ENCODE data around the gene DLEC1.
A peak's percentile ranks its signal among the peaks of the same experiment; 100 is the strongest.
"Not testable (repeated sequence)": the region's sequence is repeated elsewhere in the genome, so short reads cannot be mapped to it uniquely, and the experiment has no call there.

DLEC1 gene

DNA sequence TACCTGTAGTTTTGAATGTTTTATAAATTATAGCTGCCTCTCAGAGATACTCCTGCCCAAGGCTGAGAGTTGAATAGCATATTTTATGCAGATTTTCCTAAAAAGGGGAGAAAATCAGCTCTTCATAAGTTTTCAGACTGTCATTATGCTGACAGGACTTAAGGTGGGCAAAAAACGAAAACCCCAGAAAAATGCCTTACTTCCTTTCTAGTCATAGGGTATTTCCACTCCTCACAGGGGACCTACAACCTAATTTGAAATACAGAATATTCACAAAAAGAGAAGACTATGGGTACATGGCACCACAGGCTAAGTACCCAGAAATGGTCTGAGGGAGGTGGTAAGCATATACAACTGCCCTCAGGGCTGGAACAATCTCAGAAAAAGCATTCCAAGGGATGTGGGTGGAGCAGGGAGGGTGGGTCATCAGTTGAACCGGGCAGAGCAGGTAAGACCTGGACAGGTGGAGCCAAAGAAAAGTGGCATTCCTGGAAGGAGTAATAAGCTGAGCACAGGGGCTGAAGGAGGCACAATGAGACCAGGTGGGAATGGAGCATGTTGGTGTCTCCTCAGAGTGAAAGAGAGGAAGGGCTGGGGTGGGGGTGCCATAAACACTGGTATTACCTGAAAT, 115.7 kb downstream of the DLEC1 start:
- no peak for DNase-seq (ENCODE audit: low spot score)

DNA sequence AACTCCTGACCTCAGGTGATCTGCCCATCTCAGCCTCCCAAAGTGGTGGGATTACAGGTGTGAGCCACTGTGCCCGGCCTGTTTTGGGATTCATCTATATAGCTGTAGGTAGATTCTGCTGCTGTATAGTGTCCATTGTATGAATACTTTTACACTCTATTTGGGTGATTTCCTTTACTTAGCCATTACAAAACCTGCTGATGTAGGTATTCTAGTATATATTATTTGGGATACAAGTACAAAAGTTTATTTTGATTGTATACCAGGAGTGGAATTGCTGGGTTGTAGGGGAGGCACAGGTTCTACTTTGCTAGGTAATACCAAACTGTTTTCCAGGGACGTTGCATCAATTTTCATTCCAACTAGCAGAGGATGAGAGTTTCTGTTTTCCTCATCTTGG, 116.8 kb downstream of the DLEC1 start:
- DNase-seq (ENCODE audit: low spot score), result no peak

DNA sequence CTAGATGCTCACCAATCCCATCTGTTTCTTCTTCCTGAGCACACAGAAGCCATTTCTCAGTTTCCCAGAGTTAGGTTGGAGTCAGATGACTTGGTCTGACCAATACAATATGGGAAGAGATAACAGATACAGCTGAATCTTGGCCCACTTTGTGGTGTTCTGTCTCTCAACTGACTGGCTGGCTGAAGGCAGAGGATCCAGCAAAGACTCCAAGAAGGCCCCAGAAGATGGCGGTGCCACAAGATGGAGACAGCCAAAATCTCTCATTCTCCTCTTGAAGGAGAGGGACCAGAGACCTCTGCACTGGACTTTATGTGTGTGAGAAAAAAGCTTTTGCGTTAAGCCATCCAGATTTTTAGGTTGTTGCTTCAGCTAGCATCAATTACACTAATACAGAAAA, 118.1 kb downstream of the DLEC1 start:
- no peak for DNase-seq (ENCODE audit: low spot score)

DNA sequence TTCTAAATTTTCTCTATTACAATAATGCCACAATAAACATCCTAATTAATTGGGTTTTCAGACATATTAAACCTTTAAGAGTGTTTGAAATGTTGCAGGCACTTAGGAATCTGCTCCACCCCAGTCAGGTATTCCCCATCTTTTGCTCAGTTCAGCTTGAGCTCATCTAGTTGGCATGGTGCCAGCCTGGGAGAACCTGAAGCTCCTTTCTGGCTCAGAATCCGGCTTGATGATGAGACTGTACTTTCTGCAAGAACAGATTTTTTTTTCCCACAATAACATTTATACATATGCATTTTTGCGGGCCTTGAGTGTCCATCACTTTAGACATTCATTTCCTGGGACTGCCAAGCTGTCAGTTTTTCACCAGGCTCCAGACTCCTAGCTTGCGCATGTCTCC, 118.6 kb downstream of the DLEC1 start:
- DNase-seq (ENCODE audit: low spot score), result no peak

DNA sequence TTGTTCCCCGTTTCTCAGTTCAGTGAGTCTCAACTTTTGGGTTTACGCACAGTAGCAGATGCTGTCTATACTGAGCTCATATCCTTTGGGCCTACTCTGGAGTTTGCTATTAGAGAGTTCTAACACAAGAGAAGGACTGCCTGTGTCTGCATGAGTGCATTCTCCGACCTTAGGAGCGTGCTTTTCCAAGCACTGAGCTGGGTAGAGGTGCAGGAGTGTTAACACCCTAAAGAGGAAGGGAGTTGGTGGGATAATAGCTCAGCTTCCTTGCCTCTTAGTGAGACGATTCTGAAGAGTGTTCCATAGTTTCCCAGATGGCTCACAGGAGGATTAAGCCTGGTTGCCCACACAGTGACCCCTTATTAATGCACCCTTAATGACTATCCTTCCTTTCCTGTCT, 119.5 kb downstream of the DLEC1 start:
- DNase-seq (ENCODE audit: low spot score), result no peak

DNA sequence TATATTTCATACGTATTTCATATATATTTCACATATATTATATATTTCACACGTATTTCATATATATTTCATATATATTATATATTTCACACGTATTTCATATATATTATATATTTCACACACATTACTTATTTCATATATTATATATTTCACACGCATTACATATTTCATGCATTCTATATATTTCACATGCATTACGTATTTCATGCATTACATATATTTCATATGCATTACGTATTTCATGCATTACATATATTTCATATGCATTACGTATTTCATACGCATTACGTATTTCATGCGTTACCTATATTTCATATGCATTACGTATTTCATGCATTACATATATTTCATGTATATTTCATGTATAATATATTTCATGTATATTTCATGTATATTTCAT, 121.7 kb downstream of the DLEC1 start:
- not testable (repeated sequence) for DNase-seq (ENCODE audit: low spot score)

DNA sequence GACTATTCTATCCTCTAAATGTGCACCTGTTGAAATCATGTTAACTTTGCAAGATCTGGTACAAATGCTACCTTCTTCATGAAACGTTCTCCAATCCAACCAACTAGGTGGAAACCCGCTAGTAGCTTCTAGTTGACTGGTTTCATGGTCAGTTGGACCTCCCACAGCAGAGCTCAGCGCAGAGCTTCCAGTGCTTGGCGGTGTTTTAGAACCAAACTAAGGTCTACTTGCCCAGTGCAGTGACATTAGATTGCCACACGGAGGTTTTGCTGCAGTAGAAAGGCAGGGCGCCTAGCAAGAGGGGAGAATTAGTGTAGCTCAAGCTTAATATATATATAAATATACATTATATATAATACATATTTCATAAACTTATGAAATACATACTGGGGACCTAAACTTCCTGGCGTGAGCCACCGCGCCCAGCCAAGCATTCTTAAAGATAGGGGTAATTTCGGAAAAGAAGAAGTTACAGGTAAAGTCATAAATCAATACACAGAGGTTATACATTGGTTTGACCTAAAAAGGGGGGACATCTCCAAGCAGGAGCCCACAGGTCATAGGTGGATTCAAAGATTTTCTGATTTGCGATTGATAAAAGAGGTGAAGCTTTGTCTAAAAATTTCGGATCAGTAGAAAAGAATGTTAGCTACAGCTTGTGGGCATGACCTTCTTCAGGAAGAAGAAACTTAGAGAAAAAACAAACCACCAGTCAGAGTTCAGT, 124.3 kb downstream of the DLEC1 start:
- DNase-seq (ENCODE audit: low spot score), result no peak

DNA sequence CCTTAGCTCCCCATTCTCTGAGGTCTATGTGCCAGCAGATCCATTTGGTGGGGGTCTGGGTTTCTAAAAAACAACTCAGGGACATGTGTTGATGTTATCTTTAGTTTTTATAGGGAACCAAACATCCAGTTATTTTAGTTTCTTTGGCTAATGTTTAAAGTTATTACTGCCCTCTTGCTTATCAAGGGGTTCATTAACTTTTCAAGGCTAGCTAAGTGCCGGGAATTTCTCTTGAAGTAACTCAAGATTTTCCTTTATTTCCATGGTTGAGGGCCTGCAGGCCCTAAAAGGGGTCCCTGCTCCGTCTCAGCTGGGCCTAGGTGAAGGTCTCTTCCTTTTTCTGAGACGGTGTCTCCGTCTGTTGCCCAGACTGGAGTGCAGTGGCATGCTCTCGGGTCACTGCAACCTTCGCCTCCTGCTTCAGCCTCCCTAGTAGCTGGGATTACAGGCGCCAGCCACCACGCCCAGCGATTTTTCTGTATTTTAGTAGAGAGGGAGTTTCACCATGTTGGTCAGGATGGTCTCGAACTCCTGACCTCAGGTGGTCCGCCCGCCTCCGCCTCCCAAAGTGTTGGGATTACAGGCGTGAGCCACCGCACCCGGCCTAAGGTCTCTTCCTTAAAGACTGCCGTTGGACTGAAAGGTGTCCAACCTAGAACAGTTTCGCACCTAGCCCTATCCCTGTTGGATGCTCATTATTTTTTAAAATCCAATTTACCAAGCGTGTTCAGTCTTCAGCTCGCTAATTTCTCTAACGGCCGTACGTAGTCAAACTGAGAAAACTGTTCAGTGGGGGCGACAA, 125.0 kb downstream of the DLEC1 start:
- no peak for DNase-seq (ENCODE audit: low spot score)

DNA sequence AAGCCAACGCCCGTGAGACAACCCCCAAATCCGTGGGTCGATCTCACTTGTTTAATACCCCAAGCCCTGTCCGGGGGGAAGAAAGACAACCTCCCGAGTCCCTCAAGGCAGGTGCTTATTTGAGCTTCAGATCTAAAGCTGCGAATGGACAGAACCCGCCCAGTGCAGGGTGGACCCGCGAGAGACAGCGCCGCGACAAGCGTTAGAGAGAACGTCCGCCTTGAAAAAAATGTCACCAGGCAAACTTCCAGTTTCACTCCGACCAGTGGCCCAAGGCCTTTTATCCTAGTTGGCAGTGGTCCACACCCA, 125.6 kb downstream of the DLEC1 start:
- DNase-seq (ENCODE audit: low spot score), result no peak

DNA sequence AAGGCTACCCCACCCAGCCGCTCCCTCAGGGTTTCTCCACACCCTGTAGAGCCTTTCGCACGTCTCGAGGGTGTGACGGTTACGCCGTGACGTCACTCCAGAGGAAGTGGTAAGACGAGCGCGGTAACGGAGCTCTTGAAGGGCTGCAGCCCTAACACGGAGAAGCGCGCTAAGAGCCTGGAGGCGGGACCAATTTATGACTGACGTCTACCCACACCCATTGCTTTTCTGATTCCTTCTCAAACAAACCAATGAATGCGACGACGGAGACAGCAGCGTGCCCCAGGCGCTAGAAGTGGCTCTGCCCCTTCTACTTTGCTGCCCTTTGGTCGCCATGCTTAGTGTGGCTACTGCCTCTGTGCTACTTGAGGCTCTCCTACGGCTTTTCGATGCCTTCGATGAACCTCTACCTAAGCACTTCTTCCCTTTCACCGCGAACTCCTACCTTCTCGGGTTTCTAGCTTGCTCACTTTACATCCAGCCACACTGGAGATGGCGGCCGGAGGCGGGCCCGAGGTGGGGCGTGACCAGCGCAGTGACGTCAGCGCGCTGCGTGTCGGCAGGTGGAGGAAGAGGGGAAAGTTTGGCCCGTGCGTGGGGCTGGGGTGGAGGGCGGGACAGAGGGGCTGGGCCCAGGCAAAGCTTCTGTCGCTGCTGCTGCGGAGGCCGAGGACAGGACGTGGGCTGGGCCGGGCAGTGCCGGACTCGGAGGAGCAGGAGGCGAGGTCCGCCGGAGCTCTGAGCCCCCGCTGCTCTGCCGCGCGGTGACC, 126.1 kb downstream of the DLEC1 start, which contains the start of gene OXSR1:
OXSR1 (plus strand) TSS at position 586 of the 770 bp plus-strand sequence. CDS start 340 bp downstream, outside the sequence.
- DNase-seq (ENCODE audit: low spot score), result peak; percentile 97

DNA sequence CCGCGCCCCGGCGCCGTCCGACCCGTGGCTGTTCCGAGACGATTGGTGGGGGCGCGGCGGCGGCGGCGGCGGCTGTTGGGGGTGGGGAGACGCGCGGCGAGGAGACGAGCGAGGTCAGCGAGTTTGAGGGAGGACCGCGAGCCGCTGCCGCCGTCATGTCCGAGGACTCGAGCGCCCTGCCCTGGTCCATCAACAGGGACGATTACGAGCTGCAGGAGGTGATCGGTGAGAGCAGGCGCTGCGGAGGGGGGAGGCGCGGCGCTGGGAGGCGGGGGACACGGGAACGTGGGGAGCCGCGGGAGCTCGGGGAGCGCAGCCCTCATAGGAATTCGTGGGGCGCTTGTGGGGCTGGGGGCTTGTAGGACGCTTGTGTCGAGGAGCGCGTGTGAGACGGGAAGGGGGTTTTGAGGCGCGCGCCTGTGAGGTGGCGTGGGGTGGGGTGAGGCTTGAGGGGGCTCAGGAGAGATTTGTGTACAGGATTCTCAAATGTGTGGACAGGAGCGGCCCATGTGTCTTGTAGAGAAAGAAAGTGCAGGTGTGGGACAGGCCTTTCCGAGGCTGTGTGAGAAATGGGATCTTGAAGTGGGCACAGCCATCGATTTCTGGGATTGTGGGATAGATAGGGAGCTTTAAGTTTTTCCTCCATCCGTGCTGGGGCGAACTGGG, 126.8 kb downstream of the DLEC1 start:
- DNase-seq (ENCODE audit: low spot score), result peak; percentile 40

DNA sequence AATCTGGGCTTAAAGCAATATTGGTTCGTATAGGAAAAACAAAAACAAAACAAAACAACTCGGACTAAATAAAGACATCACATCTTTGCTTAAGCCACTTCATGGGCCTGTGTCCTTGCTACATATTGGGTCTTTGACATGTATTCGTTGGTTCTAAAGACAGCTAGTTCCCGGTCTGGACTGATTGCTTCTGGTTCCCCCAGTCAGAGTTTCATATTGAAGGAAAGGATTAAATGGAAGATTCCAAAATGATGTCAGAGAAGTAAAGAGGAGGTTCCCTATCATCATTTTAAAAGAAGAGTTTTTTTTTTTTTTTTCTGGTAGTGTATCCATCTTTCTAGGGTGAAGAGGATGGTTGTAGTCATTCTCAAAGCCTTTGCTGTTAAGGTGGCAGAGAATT, 128.6 kb downstream of the DLEC1 start:
- DNase-seq (ENCODE audit: low spot score), result no peak

DNA sequence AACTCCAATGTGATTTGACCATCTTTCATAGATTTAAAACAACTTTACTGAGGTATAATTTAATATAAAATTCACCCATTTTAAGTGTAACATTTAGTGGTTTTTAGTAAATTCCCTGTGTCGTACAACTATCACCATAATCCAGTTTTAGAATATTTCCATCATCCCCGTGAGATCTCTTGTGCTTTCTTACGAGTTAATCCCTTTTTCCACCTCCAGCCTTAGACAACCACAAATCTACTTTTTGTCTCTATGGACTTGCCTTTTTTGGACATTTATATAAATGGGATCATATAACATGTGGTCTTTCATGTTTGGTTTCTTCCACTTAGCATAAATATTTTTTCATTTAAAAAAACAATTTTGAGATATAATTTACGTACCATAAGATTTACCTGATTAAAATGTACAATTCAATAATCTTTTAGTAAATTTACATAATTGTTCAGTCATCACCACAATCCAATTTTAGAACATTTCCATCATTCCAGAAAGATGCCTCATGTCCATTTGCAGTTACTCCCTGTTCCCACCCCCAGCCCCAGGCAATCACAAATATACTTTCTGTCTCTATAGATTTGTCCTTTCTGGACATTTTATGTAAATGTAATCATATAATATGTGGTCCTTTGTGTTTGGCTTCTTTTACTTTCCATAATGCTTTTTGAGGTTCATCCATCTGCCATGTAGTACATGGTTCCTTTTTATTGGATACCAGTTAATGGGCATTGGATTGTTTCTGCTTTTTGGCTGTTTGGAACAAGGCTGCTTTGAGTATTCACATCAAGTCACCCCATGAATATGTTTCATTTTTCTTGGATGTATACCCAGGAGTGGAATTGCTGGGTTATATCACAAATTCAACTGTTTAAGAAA, 129.4 kb downstream of the DLEC1 start:
- DNase-seq (ENCODE audit: low spot score), result peak; percentile 21

DNA sequence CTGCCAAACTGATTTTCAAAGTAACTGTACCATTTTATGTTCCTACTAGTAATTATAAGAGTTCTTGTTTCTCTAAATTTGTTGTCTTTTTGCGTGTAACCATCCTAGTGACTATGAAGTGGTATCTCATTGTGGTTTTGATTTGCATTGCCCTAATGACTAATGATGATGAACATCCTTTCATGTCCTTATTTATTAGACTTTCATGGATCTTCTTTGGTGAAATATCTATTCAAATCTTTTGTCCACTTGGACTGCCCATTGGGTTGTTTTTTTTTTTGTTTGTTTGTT, 130.0 kb downstream of the DLEC1 start:
- DNase-seq (ENCODE audit: low spot score), result no peak

DNA sequence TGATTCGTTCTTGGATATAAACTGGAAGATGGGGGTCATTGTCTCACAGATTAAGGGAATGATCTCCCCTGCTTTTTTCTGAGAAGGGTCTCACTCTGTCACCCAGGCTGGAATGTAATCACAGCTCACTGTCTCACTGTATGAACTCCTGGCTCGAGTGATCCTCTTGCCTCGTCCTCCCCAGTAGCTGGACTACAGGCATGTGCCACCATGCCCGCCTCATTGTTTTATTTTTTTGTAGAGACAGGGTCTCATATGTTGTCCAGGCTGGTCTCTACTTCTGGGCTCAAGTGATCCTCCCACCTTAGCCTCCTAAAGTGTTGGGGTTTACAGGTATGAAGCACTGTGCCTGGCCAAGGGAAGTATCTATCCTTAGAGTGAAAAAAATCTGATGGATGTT, 131.7 kb downstream of the DLEC1 start:
- no peak for DNase-seq (ENCODE audit: low spot score)

DNA sequence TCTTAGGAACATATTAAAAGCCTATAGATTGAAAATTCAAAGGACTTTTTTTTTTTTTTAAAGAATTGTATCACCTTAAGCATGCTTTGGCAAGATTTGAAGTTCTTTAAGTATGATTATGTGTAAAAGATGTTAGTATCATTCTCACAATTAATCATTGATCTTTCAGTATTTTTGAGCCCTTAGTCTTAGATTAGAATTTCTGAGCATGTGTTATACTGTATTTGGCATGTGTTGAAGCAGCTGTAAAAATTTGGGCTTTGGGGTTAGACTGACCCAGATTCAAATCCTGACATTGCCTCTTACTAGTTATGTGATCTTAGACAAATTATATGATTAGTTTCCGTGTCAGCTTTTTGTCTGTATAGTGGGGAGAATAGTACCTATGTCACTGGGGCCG, 132.6 kb downstream of the DLEC1 start:
- DNase-seq (ENCODE audit: low spot score), result no peak

Data from AG08395 (cell line).